Measurements from ENCODE around the gene MBNL2. TPM values are rescaled to one million over a fixed set of nuclear protein-coding genes. Genes with fewer than 3 reads are reported as not detected.

Gene MBNL2
- total RNA-seq, 1 experiment from 2014 or later: 35.7 TPM

GRCh38 chr13:97441368-97441767 lies 219.2 kb downstream of the MBNL2 start:
- DNase-seq (ENCODE audit: low spot score): no peak

Small RNA genes within 50 kb of the gene (small RNA-seq; reads per million reads assigned to genes)
- gene AL442067.1: not detected
- not detected for gene RNA5SP37

Other genes starting within 250 kb of the MBNL2 start
- not detected in 2 replicates for gene OXGR1, start 227.9 kb upstream of the MBNL2 start, total RNA-seq (2014; rRNA removed; shearing (Covaris generic))
- 26.5 and 28.8 TPM in 2 replicates for gene RAP2A, start 211.8 kb downstream of the MBNL2 start, total RNA-seq (2014; rRNA removed; shearing (Covaris generic))